Activated naive CD8-positive, alpha-beta T cell treated with anti-CD3 and anti-CD28 coated beads, Interleukin-2, amount 10 ng/mL, durations not matched to agents 7 days and 5 days (primary cell): ENCODE measurements around the gene PCK1. TPM values are rescaled to one million over a fixed set of nuclear protein-coding genes. Genes with fewer than 3 reads are reported as not detected.
A peak's percentile ranks its signal among the peaks of the same experiment; 100 is the strongest.

Experiments used
- ATAC-seq: fragments of 150-1000 bp; cut with Tn5 transposase; one replicate; pipeline ENCODE4 v1.10.0; 2021; ENCODE audit warnings: low read depth, moderate library complexity
- POLR2A ChIA-PET: fragments of 350-600 bp; sonication (Branson Sonifier 250); formaldehyde crosslinking; loops from one replicate; lab custom pipeline; 2021; ENCODE audit warnings: antibody characterized with exemption; lab: Charles Lee
- DNase-seq: peaks from one replicate; pipeline ENCODE4 v3.0.0; 2021
- H3K27ac Mint-ChIP-seq: one replicate; pipeline ENCODE4 v1.8.0; 2022; ENCODE audit warnings: mild to moderate bottlenecking, mixed read lengths
- H3K27me3 Mint-ChIP-seq: one replicate; pipeline ENCODE4 v1.8.0; 2022; ENCODE audit warnings: mild to moderate bottlenecking, moderate library complexity, mixed read lengths
- H3K36me3 Mint-ChIP-seq: one replicate; pipeline ENCODE4 v1.8.0; 2021; ENCODE audit warnings: mild to moderate bottlenecking, mixed read lengths
- H3K4me1 Mint-ChIP-seq: one replicate; pipeline ENCODE4 v1.8.0; 2021; ENCODE audit warnings: mixed read lengths
- H3K4me3 Mint-ChIP-seq: one replicate; pipeline ENCODE4 v1.8.0; 2022; ENCODE audit warnings: mild to moderate bottlenecking, moderate library complexity, mixed read lengths
- H3K9me3 Mint-ChIP-seq: one replicate; pipeline ENCODE4 v1.8.0; 2021; ENCODE audit warnings: mixed read lengths
- total RNA-seq, 2 experiments: library from RNA; stranded (reverse); gene quantifications; one replicate each; pipeline ENCODE4 v1.2.3, GENCODE V29; 2021

PCK1 gene
- total RNA-seq, 2 experiments from 2014 or later, result not detected

- Mint-ChIP-seq H3K36me3 (no peaks in the 10 kb centered on the region), H3K27me3 (peaks cover 8% of the 10 kb centered on the region), H3K4me3 (no peak overlapping the region), H3K9me3 (peaks cover 2% of the 10 kb centered on the region), H3K4me1 (peaks cover 2% of the 10 kb centered on the region), H3K27ac (no peak overlapping the region)
- DNase-seq (no peak), ATAC-seq (no peak)
- POLR2A ChIA-PET, result no interaction called here
Measured at GRCh38 chr20:57588596-57588995, 27.7 kb downstream of the PCK1 start.

GRCh38 chr20:57589123-57589727 lies 28.3 kb downstream of the PCK1 start:
- Mint-ChIP-seq H3K9me3 (peaks cover 2% of the 10 kb centered on the region), H3K27me3 (peaks cover 10% of the 10 kb centered on the region), H3K36me3 (no peaks in the 10 kb centered on the region), H3K4me3 (no peak overlapping the region), H3K4me1 (peaks cover 2% of the 10 kb centered on the region), H3K27ac (no peak overlapping the region)
- ATAC-seq, result no peak
- DNase-seq, result no peak
- POLR2A ChIA-PET, result no interaction called here

GRCh38 chr20:57589728-57590484 lies 29.0 kb downstream of the PCK1 start:
- H3K4me1 Mint-ChIP-seq, result peaks cover 2% of the 10 kb centered on the region
- peaks cover 8% of the 10 kb centered on the region for H3K27me3 Mint-ChIP-seq
- no peak overlapping the region for H3K27ac Mint-ChIP-seq
- POLR2A ChIA-PET, result no interaction called here
- ATAC-seq (no peak), DNase-seq (no peak)
- H3K36me3 Mint-ChIP-seq, result no peaks in the 10 kb centered on the region
- H3K9me3 Mint-ChIP-seq, result peaks cover 2% of the 10 kb centered on the region
- no peak overlapping the region for H3K4me3 Mint-ChIP-seq

GRCh38 chr20:57590485-57591288 lies 29.8 kb downstream of the PCK1 start:
- no peak overlapping the region for H3K4me3 Mint-ChIP-seq
- peaks cover 10% of the 10 kb centered on the region for H3K27me3 Mint-ChIP-seq
- no peak overlapping the region for H3K27ac Mint-ChIP-seq
- H3K4me1 Mint-ChIP-seq, result peaks cover 2% of the 10 kb centered on the region
- POLR2A ChIA-PET, result no interaction called here
- H3K9me3 Mint-ChIP-seq, result peaks cover 2% of the 10 kb centered on the region
- H3K36me3 Mint-ChIP-seq, result no peaks in the 10 kb centered on the region
- no peak for DNase-seq
- ATAC-seq, result no peak

- Mint-ChIP-seq H3K27ac (no peak overlapping the region), H3K9me3 (peaks cover 2% of the 10 kb centered on the region), H3K27me3 (peaks cover 12% of the 10 kb centered on the region), H3K4me1 (peaks cover 2% of the 10 kb centered on the region), H3K36me3 (no peaks in the 10 kb centered on the region), H3K4me3 (no peak overlapping the region)
- ATAC-seq, result no peak
- no peak for DNase-seq
- POLR2A ChIA-PET, result no interaction called here
Measured at GRCh38 chr20:57591289-57592229, 30.6 kb downstream of the PCK1 start.

GRCh38 chr20:57592263-57593092 lies 31.6 kb downstream of the PCK1 start:
- Mint-ChIP-seq H3K4me3 (no peak overlapping the region), H3K36me3 (no peaks in the 10 kb centered on the region), H3K4me1 (peaks cover 2% of the 10 kb centered on the region), H3K27ac (no peak overlapping the region), H3K27me3 (peaks cover 12% of the 10 kb centered on the region), H3K9me3 (peaks cover 2% of the 10 kb centered on the region)
- DNase-seq, result no peak
- no peak for ATAC-seq
- POLR2A ChIA-PET, result no interaction called here

GRCh38 chr20:57593134-57593886 lies 32.4 kb downstream of the PCK1 start:
- H3K4me1 Mint-ChIP-seq, result peaks cover 2% of the 10 kb centered on the region
- no peak overlapping the region for H3K4me3 Mint-ChIP-seq
- DNase-seq (no peak), ATAC-seq (no peak)
- H3K36me3 Mint-ChIP-seq, result no peaks in the 10 kb centered on the region
- peaks cover 14% of the 10 kb centered on the region for H3K27me3 Mint-ChIP-seq
- no peaks in the 10 kb centered on the region for H3K9me3 Mint-ChIP-seq
- POLR2A ChIA-PET, result no interaction called here
- no peak overlapping the region for H3K27ac Mint-ChIP-seq

GRCh38 chr20:57594092-57594951 lies 33.4 kb downstream of the PCK1 start:
- no peaks in the 10 kb centered on the region for H3K36me3 Mint-ChIP-seq
- DNase-seq (peak; percentile 68), ATAC-seq (no peak)
- H3K4me1 Mint-ChIP-seq, result peaks cover 2% of the 10 kb centered on the region
- H3K27me3 Mint-ChIP-seq, result peaks cover 16% of the 10 kb centered on the region
- H3K27ac Mint-ChIP-seq, result no peak overlapping the region
- POLR2A ChIA-PET, result no interaction called here
- no peak overlapping the region for H3K4me3 Mint-ChIP-seq
- no peaks in the 10 kb centered on the region for H3K9me3 Mint-ChIP-seq

GRCh38 chr20:57595041-57596030 lies 34.4 kb downstream of the PCK1 start:
- POLR2A ChIA-PET, result interaction anchor here (1.1 kb wide), 1 partner anchor 24 kb away, joined by 3 read pairs; no protein-coding TSS in a partner anchor
- peaks cover 18% of the 10 kb centered on the region for H3K27me3 Mint-ChIP-seq

GRCh38 chr20:57596358-57596757 lies 35.4 kb downstream of the PCK1 start:
- peaks cover 18% of the 10 kb centered on the region for H3K27me3 Mint-ChIP-seq
- ATAC-seq (no peak), DNase-seq (no peak)
- H3K4me3 Mint-ChIP-seq, result no peak overlapping the region
- H3K9me3 Mint-ChIP-seq, result no peaks in the 10 kb centered on the region
- no peak overlapping the region for H3K27ac Mint-ChIP-seq
- POLR2A ChIA-PET, result interaction anchor here (0.6 to 1.1 kb wide), 2 partner anchors 23 kb away, joined by 3 read pairs; no protein-coding TSS in a partner anchor
- H3K36me3 Mint-ChIP-seq, result no peaks in the 10 kb centered on the region
- H3K4me1 Mint-ChIP-seq, result peaks cover 6% of the 10 kb centered on the region

More at GRCh38 chr20:57595041-57596030, 34.4 kb downstream of the PCK1 start:
- no peaks in the 10 kb centered on the region for H3K36me3 Mint-ChIP-seq
- ATAC-seq, result no peak
- no peak overlapping the region for H3K4me3 Mint-ChIP-seq
- peaks cover 2% of the 10 kb centered on the region for H3K4me1 Mint-ChIP-seq
- no peak for DNase-seq
- no peak overlapping the region for H3K27ac Mint-ChIP-seq
- no peaks in the 10 kb centered on the region for H3K9me3 Mint-ChIP-seq
